Right lobe of liver (tissue), 6 donors: ENCODE measurements around the gene ALDH1L1. TPM values are rescaled to one million over a fixed set of nuclear protein-coding genes. Genes with fewer than 3 reads are reported as not detected.

Experiments used
- ATAC-seq, 4 donors: fragments of 200-7000 bp; cut with Tn5 transposase; one replicate each; pipeline ENCODE4 v1.9.1; 2020; ENCODE audit warnings: mild to moderate bottlenecking in 4 of 4, moderate library complexity in 4 of 4
- DNase-seq, 3 donors: peaks; one replicate each; pipeline ENCODE4 v3.0.0-alpha.2; 2020
- H3K27ac ChIP-seq, 3 donors: fragments of 200-600 bp; one replicate each; pipeline ENCODE4 v1.8.0; 2022
- H3K27me3 ChIP-seq, 2 donors: fragments of 200-600 bp; one replicate each; pipeline ENCODE4 v1.8.0; 2022
- H3K36me3 ChIP-seq, 4 donors: fragments of 200-600 bp; sonication (generic) in 1 of 4; one replicate each; pipeline versions ENCODE4 v1.5.1 to v1.8.0; 2017 to 2022; ENCODE audit warnings: control low read depth in 1 of 4
- H3K4me1 ChIP-seq, 4 donors: fragments of 200-600 bp; sonication (generic) in 1 of 4; one replicate each; pipeline versions ENCODE4 v1.5.1 to v1.8.0; 2017 to 2022; ENCODE audit warnings: control low read depth in 1 of 4
- H3K4me3 ChIP-seq, 3 donors: fragments of 200-600 bp; one replicate each; pipeline ENCODE4 v1.8.0; 2022
- H3K9me3 ChIP-seq, 4 donors: fragments of 200-600 bp; sonication (generic) in 1 of 4; one replicate each; pipeline versions ENCODE4 v1.5.1 to v1.8.0; 2017 to 2022; ENCODE audit warnings: control low read depth in 1 of 4
- POLR2A ChIP-seq: fragments of 450-650 bp; IDR thresholded peaks from one replicate; pipeline ENCODE4 v1.6.1; 2017; ENCODE audit warnings: antibody characterized with exemption, mild to moderate bottlenecking
- WGBS: methylation state at CpG from one replicate; pipeline ENCODE4 v1.1.6; 2018; ENCODE audit warnings: low coverage, low lambda C conversion rate; ENCODE audit not compliant: insufficient coverage; ENCODE audit errors: missing lambda C conversion rate; 5-methylcytosine and 5-hydroxymethylcytosine counted together
- intact Hi-C, 2 donors: fragments of 100-400 bp; cut with DNase I; formaldehyde crosslinking; loops; one replicate each; pipeline versions ENCODE4 v1.11.2 to v1.14.1; 2022
- total RNA-seq, 6 experiments: library from RNA; depleted of rRNA in 2 of 6; stranded (reverse); fragments of >200 nt in 2 of 6; fragmentation: NEBNext Ultra II Directional in 3 of 6; extraction: Animal tissue kit (Norgen Biotek cat#: 25700) in 3 of 6; gene quantifications; one replicate each; pipeline versions ENCODE4 v1.1.0 to v1.2.4, GENCODE V29; 2016 to 2023
- TF ChIP-seq, protein P1 (sequence below), 4 donors: fragments of 200-600 bp in 3 of 4; fragments of 450-650 bp in 1 of 4; IDR thresholded peaks; one replicate each; pipeline versions ENCODE4 v1.5.1 to v1.8.0; 2016 to 2022; ENCODE audit warnings: antibody characterized with exemption in 4 of 4, mild to moderate bottlenecking in 2 of 4
- donor health status: DM: no; HTN: yes; CAD: no.
- donor health status: DM: no; HTN: no; CAD: no.
- donor health status: DM: no; HTN: no; CAD: no.
- donor health status: DM: no; HTN: yes; CAD: no.
- donor health status: DM: no; HTN: yes; CAD: no.

Gene ALDH1L1
- total RNA-seq, 6 experiments from 2014 or later, result 94.9 to 962 (median 353) TPM

DNA sequence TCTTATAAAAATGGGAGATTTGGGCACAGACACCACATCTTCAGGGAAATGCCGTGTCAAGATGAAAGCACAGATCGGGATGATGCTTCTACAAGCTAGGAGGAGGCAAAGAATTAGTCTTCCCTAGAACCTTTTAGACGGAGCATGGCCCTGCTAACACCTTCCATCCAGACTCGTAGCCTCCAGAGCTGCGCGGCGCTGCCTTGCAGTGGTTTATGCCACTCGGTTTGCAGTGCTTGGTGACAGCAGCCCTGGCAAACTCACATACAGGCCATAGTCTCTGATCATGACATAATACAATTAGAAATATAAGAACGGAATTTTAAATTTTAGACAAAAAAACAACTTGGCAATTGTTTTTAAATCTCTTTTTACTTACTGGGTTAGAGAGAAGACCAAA is 59.3 kb downstream of the ALDH1L1 start:
- H3K4me1 ChIP-seq, result no peaks in the 10 kb centered on the region
- H3K27me3 ChIP-seq, result no peaks in the 10 kb centered on the region
- 92% methylated on average over 9 of the region's 9 CpGs for WGBS
- intact Hi-C loops, result no loop called here
- peak in 2 of 3 donors; percentile 18 to 35 for DNase-seq
- no peak overlapping the region for H3K4me3 ChIP-seq
- no peak for ATAC-seq
- H3K9me3 ChIP-seq, result no peaks in the 10 kb centered on the region
- H3K36me3 ChIP-seq, result peaks cover 0 to 97% (median 35%) of the 10 kb centered on the region in 4 donors
- no peak overlapping the region for H3K27ac ChIP-seq
- TF ChIP-seq POLR2A, result no peak
- TF ChIP-seq, protein P1, sequence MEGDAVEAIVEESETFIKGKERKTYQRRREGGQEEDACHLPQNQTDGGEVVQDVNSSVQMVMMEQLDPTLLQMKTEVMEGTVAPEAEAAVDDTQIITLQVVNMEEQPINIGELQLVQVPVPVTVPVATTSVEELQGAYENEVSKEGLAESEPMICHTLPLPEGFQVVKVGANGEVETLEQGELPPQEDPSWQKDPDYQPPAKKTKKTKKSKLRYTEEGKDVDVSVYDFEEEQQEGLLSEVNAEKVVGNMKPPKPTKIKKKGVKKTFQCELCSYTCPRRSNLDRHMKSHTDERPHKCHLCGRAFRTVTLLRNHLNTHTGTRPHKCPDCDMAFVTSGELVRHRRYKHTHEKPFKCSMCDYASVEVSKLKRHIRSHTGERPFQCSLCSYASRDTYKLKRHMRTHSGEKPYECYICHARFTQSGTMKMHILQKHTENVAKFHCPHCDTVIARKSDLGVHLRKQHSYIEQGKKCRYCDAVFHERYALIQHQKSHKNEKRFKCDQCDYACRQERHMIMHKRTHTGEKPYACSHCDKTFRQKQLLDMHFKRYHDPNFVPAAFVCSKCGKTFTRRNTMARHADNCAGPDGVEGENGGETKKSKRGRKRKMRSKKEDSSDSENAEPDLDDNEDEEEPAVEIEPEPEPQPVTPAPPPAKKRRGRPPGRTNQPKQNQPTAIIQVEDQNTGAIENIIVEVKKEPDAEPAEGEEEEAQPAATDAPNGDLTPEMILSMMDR (IDR thresholded peaks at IDR 0.05), result no peak

DNA sequence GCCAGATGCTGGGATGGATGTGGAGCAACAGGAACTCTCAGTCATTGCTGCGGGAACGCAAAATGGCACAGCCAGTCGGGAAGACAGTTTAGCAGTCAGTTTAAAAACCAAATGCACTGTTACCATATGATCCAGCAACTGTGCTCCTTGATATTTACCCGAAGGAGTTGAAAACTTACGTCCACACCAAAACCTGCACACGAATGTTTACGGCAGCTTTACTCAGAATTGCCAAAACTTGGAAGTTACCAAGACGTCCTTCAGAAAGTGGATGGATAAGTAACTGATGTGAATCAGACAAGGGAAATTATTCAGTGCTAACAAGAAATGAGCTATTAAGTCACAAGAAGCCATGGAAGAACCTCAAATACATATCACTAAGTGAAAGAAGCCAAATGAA is 60.4 kb downstream of the ALDH1L1 start:
- 85% methylated on average over 6 of the region's 8 CpGs for WGBS

DNA sequence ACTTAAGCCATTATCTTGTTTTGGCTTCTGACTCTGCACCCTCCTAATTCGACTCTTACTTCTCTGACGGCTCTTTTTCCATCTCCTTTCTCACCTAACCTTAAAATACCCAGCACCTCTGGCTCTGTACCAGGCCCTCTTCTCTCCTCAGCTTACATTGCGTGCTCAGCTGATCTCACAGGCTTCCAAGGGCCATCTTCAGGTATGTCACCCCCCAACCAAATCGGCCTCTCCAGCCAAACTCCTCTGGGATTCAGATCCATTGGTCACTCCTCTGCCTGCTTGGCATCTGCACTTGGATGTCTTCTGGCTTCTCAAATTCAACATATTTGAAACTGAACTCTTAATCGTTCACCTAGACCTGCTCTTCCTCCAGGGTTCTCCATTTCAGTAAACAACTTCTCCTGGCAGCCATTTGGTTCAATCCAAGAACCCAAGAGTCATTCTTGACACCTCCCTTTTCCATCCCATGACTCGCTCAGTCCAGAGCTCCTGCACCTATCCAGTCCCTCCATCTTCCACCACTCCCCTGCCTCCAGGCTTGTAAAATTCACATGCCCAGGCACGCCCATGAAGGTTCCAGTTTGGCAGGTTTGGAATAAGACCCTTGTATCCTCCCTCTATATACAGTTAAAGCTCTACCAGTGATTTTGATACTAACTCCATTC is 61.2 kb downstream of the ALDH1L1 start:
- 85% methylated on average over 7 of the region's 7 CpGs for whole genome bisulfite sequencing
- H3K27ac ChIP-seq, result no peak overlapping the region
- peaks cover 0 to 97% (median 41%) of the 10 kb centered on the region in 4 donors for H3K36me3 ChIP-seq
- intact Hi-C loops, result no loop called here
- ATAC-seq (no peak), DNase-seq (peak in 1 of 3 donors; percentile 23)
- H3K4me1 ChIP-seq, result no peaks in the 10 kb centered on the region
- H3K4me3 ChIP-seq, result no peak overlapping the region
- TF ChIP-seq, protein P1 (IDR thresholded peaks at IDR 0.05), result no peak
- TF ChIP-seq POLR2A, result no peak
- no peaks in the 10 kb centered on the region for H3K27me3 ChIP-seq
- H3K9me3 ChIP-seq, result no peaks in the 10 kb centered on the region

More for the DNA sequence above, 60.4 kb downstream of the ALDH1L1 start:
- no peak overlapping the region for H3K4me3 ChIP-seq
- DNase-seq (no peak), ATAC-seq (no peak)
- H3K9me3 ChIP-seq, result no peaks in the 10 kb centered on the region
- H3K4me1 ChIP-seq, result no peaks in the 10 kb centered on the region
- no peak overlapping the region for H3K27ac ChIP-seq
- no peaks in the 10 kb centered on the region for H3K27me3 ChIP-seq
- TF ChIP-seq, protein P1 (IDR thresholded peaks at IDR 0.05), result no peak
- no peak for TF ChIP-seq POLR2A
- H3K36me3 ChIP-seq, result peaks cover 0 to 97% (median 37%) of the 10 kb centered on the region in 4 donors
- intact Hi-C loops, result no loop called here

DNA sequence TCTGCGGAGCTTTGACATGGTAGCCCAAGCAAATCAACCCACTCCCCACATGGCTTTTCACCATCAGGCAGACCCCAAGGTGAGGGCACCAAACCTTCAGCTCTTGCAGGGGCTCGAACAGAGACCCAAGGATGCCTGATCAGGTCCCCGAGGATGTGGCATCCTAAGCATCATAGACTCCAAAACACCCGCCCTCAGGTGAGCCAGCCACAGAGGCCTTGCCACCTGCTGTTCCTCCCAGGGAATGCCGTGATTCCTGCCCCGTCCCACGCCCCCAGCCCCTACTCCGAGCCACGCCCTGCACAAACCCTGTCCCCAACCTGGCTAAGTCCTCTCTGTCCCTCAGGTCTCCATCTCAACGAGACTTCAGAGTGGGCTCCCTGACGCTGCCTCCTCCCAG is 61.8 kb downstream of the ALDH1L1 start:
- TF ChIP-seq POLR2A, result no peak
- TF ChIP-seq, protein P1 (IDR thresholded peaks at IDR 0.05), result no peak
- Histone ChIP-seq H3K4me3 (no peak overlapping the region), H3K27ac (no peak overlapping the region), H3K27me3 (no peaks in the 10 kb centered on the region), H3K36me3 (peaks cover 0 to 100% (median 43%) of the 10 kb centered on the region in 4 donors), H3K9me3 (no peaks in the 10 kb centered on the region), H3K4me1 (no peaks in the 10 kb centered on the region)
- ATAC-seq, result no peak
- intact Hi-C loops, result no loop called here
- peak in 2 of 3 donors; percentile 43 to 55 for DNase-seq
- WGBS, result 42% methylated on average over 2 of the region's 11 CpGs
